Astrocyte (in vitro differentiated cells and primary cell): ENCODE results near the gene MOB3A. TPM values are rescaled to one million over a fixed set of nuclear protein-coding genes. Genes with fewer than 3 reads are reported as not detected.

Experiments used
- DNase-seq: peaks from one replicate; pipeline ENCODE4 v3.0.0-alpha.2; 2010; ENCODE audit warnings: low read depth
- FAIRE-seq: peaks from 2 replicates; lab custom pipeline; 2011; peaks lifted over from hg19 to GRCh38; lab: Jason Lieb, UNC
- H2AFZ ChIP-seq: 2 replicates; pipeline ENCODE4 v1.6.0; 2012; ENCODE audit warnings: low read depth, low read length, inconsistent platforms
- H3K27ac ChIP-seq: 2 replicates; pipeline ENCODE4 v1.5.1; 2011; ENCODE audit warnings: low read depth, low read length, inconsistent platforms
- H3K27me3 ChIP-seq: 2 replicates; pipeline ENCODE4 v1.6.0; 2011; ENCODE audit warnings: low read length, inconsistent platforms; ENCODE audit not compliant: insufficient read depth
- H3K36me3 ChIP-seq: 2 replicates; pipeline ENCODE4 v1.5.1; 2011; ENCODE audit warnings: low read length, inconsistent platforms; ENCODE audit not compliant: insufficient read depth
- H3K4me1 ChIP-seq: 2 replicates; pipeline ENCODE4 v1.5.1; 2011; ENCODE audit warnings: low read length, inconsistent platforms; ENCODE audit not compliant: insufficient read depth
- H3K4me2 ChIP-seq: 2 replicates; pipeline ENCODE4 v1.6.0; 2012; ENCODE audit warnings: low read length, inconsistent platforms
- H3K4me3 ChIP-seq: 2 replicates; pipeline ENCODE4 v1.5.1; 2011; ENCODE audit warnings: low read depth, mild to moderate bottlenecking, low read length, inconsistent platforms; ENCODE audit not compliant: insufficient read depth
- H3K79me2 ChIP-seq: 2 replicates; pipeline ENCODE4 v1.6.0; 2012; ENCODE audit warnings: mild to moderate bottlenecking, low read length, inconsistent platforms; ENCODE audit not compliant: insufficient read depth
- H3K9ac ChIP-seq: 2 replicates; pipeline ENCODE4 v1.6.0; 2012; ENCODE audit warnings: mild to moderate bottlenecking, low read length, inconsistent platforms
- H3K9me3 ChIP-seq: 2 replicates; pipeline ENCODE4 v1.5.1; 2012; ENCODE audit warnings: low read depth, mild to moderate bottlenecking, low read length, inconsistent platforms; ENCODE audit not compliant: insufficient read depth
- H4K20me1 ChIP-seq: 2 replicates; pipeline ENCODE4 v1.6.0; 2012; ENCODE audit warnings: low read length, inconsistent platforms; ENCODE audit not compliant: insufficient read depth
- H3K27ac Mint-ChIP-seq: one replicate; pipeline ENCODE4 v1.8.0; 2021; ENCODE audit warnings: mild to moderate bottlenecking, mixed read lengths; ENCODE audit not compliant: unreplicated experiment
- H3K27me3 Mint-ChIP-seq: one replicate; pipeline ENCODE4 v1.8.0; 2021; ENCODE audit warnings: low read depth, mixed read lengths; ENCODE audit not compliant: unreplicated experiment
- H3K36me3 Mint-ChIP-seq: one replicate; pipeline ENCODE4 v1.8.0; 2021; ENCODE audit warnings: low read depth, mixed read lengths; ENCODE audit not compliant: unreplicated experiment
- H3K4me1 Mint-ChIP-seq: one replicate; pipeline ENCODE4 v1.8.0; 2021; ENCODE audit warnings: low read depth, mixed read lengths; ENCODE audit not compliant: unreplicated experiment
- H3K4me3 Mint-ChIP-seq: one replicate; pipeline ENCODE4 v1.8.0; 2021; ENCODE audit warnings: mild to moderate bottlenecking, moderate library complexity, mixed read lengths; ENCODE audit not compliant: unreplicated experiment
- H3K9me3 Mint-ChIP-seq: one replicate; pipeline ENCODE4 v1.8.0; 2021; ENCODE audit warnings: mild to moderate bottlenecking, mixed read lengths; ENCODE audit not compliant: unreplicated experiment
- EZH2 ChIP-seq: IDR thresholded peaks from 2 replicates; pipeline ENCODE4 v1.6.1; 2012; ENCODE audit warnings: mild to moderate bottlenecking, low read length, inconsistent platforms; ENCODE audit not compliant: insufficient read depth
- total RNA-seq: library from RNA; stranded (reverse); gene quantifications from 2 replicates; pipeline ENCODE4 v1.2.1, GENCODE V29; 2021
- TF ChIP-seq, protein P1 (sequence below): IDR thresholded peaks from 2 replicates; pipeline ENCODE4 v1.5.1; 2011; ENCODE audit warnings: low read depth, mild to moderate bottlenecking, inconsistent platforms, low read length, moderate library complexity; ENCODE audit not compliant: insufficient read depth

MOB3A gene
- total RNA-seq, 1 donor from 2014 or later = 45.3 TPM

DNA sequence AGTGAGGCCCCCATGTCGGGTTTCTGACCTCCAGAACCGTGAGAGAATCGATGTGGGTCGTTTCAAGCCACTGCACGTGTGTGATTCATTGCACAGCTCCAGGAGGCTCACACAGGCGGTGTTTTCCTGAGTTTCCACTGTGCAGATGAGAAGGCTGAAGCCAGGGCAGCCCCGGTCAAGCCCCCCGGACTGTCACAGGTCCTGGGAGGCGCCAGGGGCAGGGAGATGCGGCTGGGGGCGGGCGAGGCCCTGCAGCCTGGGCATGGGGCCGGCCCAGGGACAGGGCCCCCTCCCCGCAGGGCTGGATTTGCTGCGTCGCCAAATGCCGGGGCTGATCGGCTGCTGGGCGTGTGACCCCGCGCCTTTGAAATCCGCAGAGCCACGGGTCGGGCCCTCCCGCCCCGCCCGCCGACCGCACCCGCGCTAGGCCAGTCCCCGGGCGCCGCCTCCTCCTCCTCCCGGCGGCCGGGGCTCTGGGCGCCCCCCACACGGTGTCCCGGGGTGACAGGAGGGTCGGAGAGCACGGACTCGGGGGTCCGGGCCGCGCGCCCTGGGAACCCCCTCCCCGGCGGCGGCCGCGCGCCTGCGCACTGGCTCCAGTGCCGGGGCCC, 35.1 kb downstream of the MOB3A start:
- no peaks in the 10 kb centered on the region for H3K79me2 ChIP-seq
- H3K27ac Mint-ChIP-seq = peak overlapping the region; percentile 97
- peaks cover 15% of the 10 kb centered on the region for H3K4me1 Mint-ChIP-seq
- no peaks in the 10 kb centered on the region for H3K27me3 ChIP-seq
- no peaks in the 10 kb centered on the region for H3K36me3 ChIP-seq
- peak overlapping the region; percentile 79 for H3K4me3 Mint-ChIP-seq
- no peaks in the 10 kb centered on the region for H3K27me3 Mint-ChIP-seq
- TF ChIP-seq EZH2 = no peak
- TF ChIP-seq, protein P1, sequence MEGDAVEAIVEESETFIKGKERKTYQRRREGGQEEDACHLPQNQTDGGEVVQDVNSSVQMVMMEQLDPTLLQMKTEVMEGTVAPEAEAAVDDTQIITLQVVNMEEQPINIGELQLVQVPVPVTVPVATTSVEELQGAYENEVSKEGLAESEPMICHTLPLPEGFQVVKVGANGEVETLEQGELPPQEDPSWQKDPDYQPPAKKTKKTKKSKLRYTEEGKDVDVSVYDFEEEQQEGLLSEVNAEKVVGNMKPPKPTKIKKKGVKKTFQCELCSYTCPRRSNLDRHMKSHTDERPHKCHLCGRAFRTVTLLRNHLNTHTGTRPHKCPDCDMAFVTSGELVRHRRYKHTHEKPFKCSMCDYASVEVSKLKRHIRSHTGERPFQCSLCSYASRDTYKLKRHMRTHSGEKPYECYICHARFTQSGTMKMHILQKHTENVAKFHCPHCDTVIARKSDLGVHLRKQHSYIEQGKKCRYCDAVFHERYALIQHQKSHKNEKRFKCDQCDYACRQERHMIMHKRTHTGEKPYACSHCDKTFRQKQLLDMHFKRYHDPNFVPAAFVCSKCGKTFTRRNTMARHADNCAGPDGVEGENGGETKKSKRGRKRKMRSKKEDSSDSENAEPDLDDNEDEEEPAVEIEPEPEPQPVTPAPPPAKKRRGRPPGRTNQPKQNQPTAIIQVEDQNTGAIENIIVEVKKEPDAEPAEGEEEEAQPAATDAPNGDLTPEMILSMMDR = no peak
- DNase-seq = peak; percentile 51
- H3K9me3 Mint-ChIP-seq = no peaks in the 10 kb centered on the region
- H3K36me3 Mint-ChIP-seq = peaks cover 2% of the 10 kb centered on the region
- FAIRE-seq = no peak
- H3K27ac ChIP-seq = peak overlapping the region; percentile 92
- H3K9ac ChIP-seq = peak overlapping the region; percentile 86
- peaks cover 35% of the 10 kb centered on the region for H3K4me1 ChIP-seq
- H3K4me3 ChIP-seq = peak overlapping the region; percentile 53
- peak overlapping the region; percentile 99 for H3K4me2 ChIP-seq
- H3K9me3 ChIP-seq = no peaks in the 10 kb centered on the region
- H4K20me1 ChIP-seq = no peaks in the 10 kb centered on the region
- peak overlapping the region; percentile 56 for H2AFZ ChIP-seq

DNA sequence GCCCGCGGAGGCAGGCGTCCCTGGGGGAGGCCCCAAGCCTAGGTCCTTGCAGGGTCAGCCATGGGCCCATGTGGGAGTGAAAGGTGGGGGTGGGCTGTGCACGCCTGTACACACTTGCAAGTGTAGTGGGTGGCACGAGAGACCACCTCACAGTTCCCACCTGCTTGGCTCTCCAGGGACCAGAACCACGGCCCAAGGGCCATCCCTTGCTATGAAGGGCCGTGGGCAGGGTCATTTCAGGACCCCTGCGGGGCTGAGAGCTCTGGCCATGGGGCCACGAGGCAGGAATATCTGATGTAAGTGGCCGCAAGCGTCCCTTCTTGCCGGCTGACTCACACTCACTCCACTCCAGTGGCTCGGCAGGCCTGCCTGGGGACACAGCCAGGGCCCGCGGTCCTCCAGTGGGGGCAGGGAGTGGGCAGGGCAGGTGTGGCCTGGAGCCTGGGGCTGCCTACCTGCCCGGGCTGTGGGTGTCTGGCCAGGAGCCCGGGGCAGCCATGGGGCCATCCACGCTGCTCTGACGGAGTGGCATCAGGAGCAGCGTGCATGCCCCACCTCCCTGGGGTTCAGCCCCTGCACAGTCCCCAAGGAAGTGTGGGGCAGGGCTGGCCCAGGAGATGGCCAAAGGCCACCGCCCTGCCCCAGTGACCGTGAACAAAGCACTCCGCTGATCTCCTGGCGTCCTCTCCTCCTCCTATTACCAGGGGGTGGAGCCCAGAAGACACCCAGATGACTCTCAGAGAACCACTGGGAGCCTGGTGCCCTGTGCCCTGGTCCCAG, 36.5 kb downstream of the MOB3A start:
- H3K36me3 Mint-ChIP-seq = no peaks in the 10 kb centered on the region
- peak; percentile 56 for DNase-seq
- no peak for FAIRE-seq
- Histone ChIP-seq H3K9ac (peak overlapping the region; percentile 55), H2AFZ (peak overlapping the region; percentile 64), H3K79me2 (no peaks in the 10 kb centered on the region), H3K36me3 (no peaks in the 10 kb centered on the region), H3K27me3 (no peaks in the 10 kb centered on the region), H3K4me3 (no peak overlapping the region), H3K27ac (peak overlapping the region; percentile 92), H3K4me1 (peaks cover 37% of the 10 kb centered on the region), H4K20me1 (no peaks in the 10 kb centered on the region), H3K4me2 (peak overlapping the region; percentile 99), H3K9me3 (no peaks in the 10 kb centered on the region)
- H3K27me3 Mint-ChIP-seq = no peaks in the 10 kb centered on the region
- peak overlapping the region; percentile 79 for H3K4me3 Mint-ChIP-seq
- TF ChIP-seq, protein P1 = no peak
- TF ChIP-seq EZH2 = no peak
- H3K9me3 Mint-ChIP-seq = no peaks in the 10 kb centered on the region
- peaks cover 15% of the 10 kb centered on the region for H3K4me1 Mint-ChIP-seq
- H3K27ac Mint-ChIP-seq = peak overlapping the region; percentile 98
